H1 (cell line): ENCODE results near the gene NSUN6. TPM values are rescaled to one million over a fixed set of nuclear protein-coding genes. Genes with fewer than 3 reads are reported as not detected.

ENCODE experiments used
- BACH1 ChIP-seq: IDR thresholded peaks from 2 replicates; pipeline ENCODE4 v1.6.1; 2012; ENCODE audit warnings: low read length, improper control_type of control experiment
- CBX5 ChIP-seq: fragments of 300-800, 300-1000 bp; sonication (generic); IDR thresholded peaks from 2 replicates; pipeline ENCODE4 v1.7.1; 2016; ENCODE audit warnings: antibody characterized with exemption, low read length, low read depth
- CHD1 ChIP-seq: IDR thresholded peaks from 2 replicates; pipeline ENCODE4 v1.6.1; 2012; ENCODE audit warnings: low read depth, low read length, improper control_type of control experiment
- CHD2 ChIP-seq: IDR thresholded peaks from 2 replicates; pipeline ENCODE4 v1.6.1; 2012; ENCODE audit warnings: low read length, improper control_type of control experiment
- CHD7 ChIP-seq: fragments of 300-600 bp; sonication (generic); IDR thresholded peaks from 2 replicates; pipeline ENCODE4 v1.7.1; 2012; ENCODE audit warnings: low read length, moderate library complexity, mild to moderate bottlenecking, inconsistent platforms; ENCODE audit not compliant: insufficient replicate concordance
- E2F6 ChIP-seq: IDR thresholded peaks from 2 replicates; pipeline ENCODE4 v1.6.1; 2012; ENCODE audit warnings: inconsistent platforms
- GTF2F1 ChIP-seq: IDR thresholded peaks from 2 replicates; pipeline ENCODE4 v1.6.1; 2012; ENCODE audit warnings: low read depth, low read length, improper control_type of control experiment, borderline replicate concordance
- MAX ChIP-seq: IDR thresholded peaks from 2 replicates; pipeline ENCODE4 v1.6.1; 2012; ENCODE audit warnings: inconsistent platforms
- PHF8 ChIP-seq: fragments of 200-600 bp; sonication (generic); conservative IDR thresholded peaks from 2 replicates; pipeline ENCODE4 v1.7.1; 2012; ENCODE audit warnings: low read depth, mild to moderate bottlenecking, inconsistent platforms, low read length, moderate library complexity
- RBBP5 ChIP-seq: IDR thresholded peaks from 2 replicates; pipeline ENCODE4 v1.7.1; 2012; ENCODE audit warnings: low read depth, mild to moderate bottlenecking, inconsistent platforms, low read length, moderate library complexity, borderline replicate concordance
- SP4 ChIP-seq: IDR thresholded peaks from 2 replicates; pipeline ENCODE4 v1.6.1; 2012; ENCODE audit warnings: low read length, inconsistent platforms
- polyA plus RNA-seq, 7 experiments: library from polyadenylated mRNA; depleted of rRNA in 3 of 7; stranded (reverse) in 5 of 7; unstranded in 2 of 7; fragments of >200 nt in 5 of 7; fragments of 200-250 nt in 2 of 7; gene quantifications; 1 replicate in 5 of 7; 2 replicates in 1 of 7; 4 replicates in 1 of 7; pipeline versions ENCODE4 v1.2.1 to v1.2.3, GENCODE V29; 2011 to 2013; ENCODE audit warnings: missing spikeins in 2 of 7, mixed read lengths in 2 of 7
- total RNA-seq: library from RNA; stranded (reverse); fragmentation: NEBNext Ultra II Directional; extraction: Animal tissue kit (Norgen Biotek cat#: 25700); gene quantifications from 2 replicates; pipeline ENCODE4 v1.2.1, GENCODE V29; 2021

Gene NSUN6
- total and polyA plus RNA-seq, 2 of the 8 experiments (the other 6 are each of a cell fraction or from before 2014, with no cell fraction given), result 5.9 to 14.4 TPM

GRCh38 chr10:18508587-18508986, 142.8 kb downstream of the NSUN6 start (continued):
- no peak for TF ChIP-seq CHD7
- no peak for TF ChIP-seq CHD2
- no peak for TF ChIP-seq CBX5
- TF ChIP-seq E2F6, result no peak
- no peak for TF ChIP-seq CHD1
- TF ChIP-seq GTF2F1, result no peak
- no peak for TF ChIP-seq SP4
- TF ChIP-seq BACH1, result no peak
- TF ChIP-seq RBBP5, result no peak
- no peak for TF ChIP-seq MAX
- TF ChIP-seq PHF8, result no peak
